K562 (cell line): Measurements from ENCODE around the gene DCAF7. TPM values are rescaled to one million over a fixed set of nuclear protein-coding genes. Genes with fewer than 3 reads are reported as not detected.

Experiments
- ATAC-seq: fragments of 200-7000 bp; cut with Tn5 transposase; 3 replicates; pipeline ENCODE4 v1.9.1; 2020; ENCODE audit warnings: moderate library complexity
- BruUV-seq: library from RNA; stranded (reverse); fragments of 400-500 nt; replicated peaks from 2 replicates; lab custom pipeline; 2021; lab: Mats Ljungman, UMichigan
- CTCF ChIA-PET: fragments of 300-600 bp; formaldehyde crosslinking; extraction: SDS; loops from one replicate; lab custom pipeline; 2021; ENCODE audit warnings: low intra/inter-chr PET ratio; lab: Yijun Ruan, JAX
- POLR2A ChIA-PET: fragments of 300-600, 350-650 bp; sonication (Branson Sonifier 250); formaldehyde crosslinking; extraction: SDS; loops from one replicate; lab custom pipeline; 2021; ENCODE audit warnings: antibody characterized with exemption, inconsistent platforms; lab: Yijun Ruan, JAX
- DNase-seq, 4 experiments: peaks; one replicate each; pipeline versions ENCODE4 v3.0.0 to v3.0.0-alpha.2; 2011 to 2018; ENCODE audit warnings: low spot score in 3 of 4, mixed read lengths in 3 of 4; ENCODE audit errors: extremely low read depth in 1 of 4
- FAIRE-seq: peaks from 2 replicates; lab custom pipeline; 2011; peaks lifted over from hg19 to GRCh38; lab: Jason Lieb, UNC
- H2AFZ ChIP-seq: 2 replicates; pipeline ENCODE4 v1.6.0; 2011; ENCODE audit warnings: low read depth, low read length, control low read depth, inconsistent platforms
- H3K27ac ChIP-seq: fragments of 200-600 bp; 3 replicates; pipeline ENCODE4 v1.8.0; 2011; ENCODE audit warnings: low read depth, mild to moderate bottlenecking, control low read depth, inconsistent platforms, low read length, moderate library complexity, mixed read lengths; ENCODE audit errors: extremely low read depth
- H3K27me3 ChIP-seq, 2 experiments: fragments of 300-600 bp in 1 of 2; 2 replicates in 1 of 2; 3 replicates in 1 of 2; pipeline versions ENCODE4 v1.6.0 to v1.8.0; 2011; ENCODE audit warnings: inconsistent platforms in 2 of 2, low read length in 2 of 2, mild to moderate bottlenecking in 1 of 2, mixed read lengths in 1 of 2, moderate library complexity in 1 of 2; ENCODE audit not compliant: control insufficient read depth in 2 of 2, insufficient read depth in 2 of 2
- H3K36me3 ChIP-seq: fragments of 300-600 bp; 3 replicates; pipeline ENCODE4 v1.8.0; 2011; ENCODE audit warnings: mild to moderate bottlenecking, low read length, inconsistent platforms; ENCODE audit not compliant: control insufficient read depth, insufficient read depth
- H3K4me1 ChIP-seq, 2 experiments: fragments of 200-600 bp in 1 of 2; replicated peaks in 1 of 2; 2 replicates in 1 of 2; 3 replicates in 1 of 2; pipeline versions ENCODE4 v1.5.1 to v1.8.0; 2011; ENCODE audit warnings: inconsistent platforms in 2 of 2, low read length in 2 of 2, mild to moderate bottlenecking in 1 of 2, mixed read lengths in 1 of 2, moderate library complexity in 1 of 2; ENCODE audit not compliant: control insufficient read depth in 2 of 2, insufficient read depth in 2 of 2
- H3K4me2 ChIP-seq: 2 replicates; pipeline ENCODE4 v1.6.1; 2011; ENCODE audit warnings: low read length, control low read depth, inconsistent platforms, mixed read lengths; ENCODE audit not compliant: insufficient read depth
- H3K4me3 ChIP-seq: fragments of 200-600 bp; sonication (generic), shearing (Covaris generic); 2 replicates; pipeline ENCODE4 v1.5.1; 2016; ENCODE audit warnings: control low read depth, inconsistent platforms
- H3K79me2 ChIP-seq: fragments of 200-600 bp; 3 replicates; pipeline ENCODE4 v1.8.0; 2011; ENCODE audit warnings: low read length, inconsistent platforms; ENCODE audit not compliant: control insufficient read depth, insufficient read depth
- H3K9ac ChIP-seq, 2 experiments: 2 replicates each; pipeline versions ENCODE4 v1.6.0 to v1.6.1; 2011; ENCODE audit warnings: low read depth in 2 of 2, low read length in 2 of 2, control low read depth in 1 of 2, inconsistent platforms in 1 of 2, mild to moderate bottlenecking in 1 of 2, mixed read lengths in 1 of 2; ENCODE audit not compliant: insufficient read depth in 1 of 2
- H3K9me1 ChIP-seq: one replicate; pipeline ENCODE4 v1.6.0; 2011; ENCODE audit warnings: inconsistent platforms, mild to moderate bottlenecking, low read length, moderate library complexity; ENCODE audit not compliant: control insufficient read depth, insufficient read depth
- H3K9me3 ChIP-seq: replicated peaks from 2 replicates; pipeline ENCODE4 v1.5.1; 2011; ENCODE audit warnings: low read depth, low read length, inconsistent platforms; ENCODE audit not compliant: control insufficient read depth, insufficient read depth
- H4K20me1 ChIP-seq: replicated peaks from 2 replicates; pipeline ENCODE4 v1.6.1; 2011; ENCODE audit warnings: low read length, inconsistent platforms, mixed read lengths; ENCODE audit not compliant: control insufficient read depth, insufficient read depth
- CHD1 ChIP-seq: fragments of 200-600 bp; sonication (generic); IDR thresholded peaks from one replicate; pipeline ENCODE4 v1.6.1; 2012; ENCODE audit warnings: mild to moderate bottlenecking, moderate library complexity, low read length, inconsistent platforms
- CHD2 ChIP-seq: IDR thresholded peaks from 2 replicates; pipeline ENCODE4 v1.6.1; 2011; ENCODE audit warnings: low read depth, low read length
- GABPB1 ChIP-seq: sonication (generic); formaldehyde crosslinking; IDR thresholded peaks from 2 replicates; pipeline ENCODE4 v1.8.0; 2022; ENCODE audit warnings: mild to moderate bottlenecking, missing genetic modification reagents
- HNRNPL ChIP-seq: fragments of 200-400 bp; formaldehyde crosslinking; IDR thresholded peaks from 2 replicates; pipeline ENCODE4 v1.6.1; 2017; ENCODE audit warnings: low read depth, mild to moderate bottlenecking, low read length
- RFX7 ChIP-seq: fragments of 250-450 bp; sonication (Bioruptor Pico); IDR thresholded peaks from 2 replicates; pipeline ENCODE4 v1.5.1; 2021; ENCODE audit warnings: mild to moderate bottlenecking
- SAP30 ChIP-seq: fragments of 200-600 bp; sonication (generic); IDR thresholded peaks from 2 replicates; pipeline ENCODE4 v1.6.1; 2012; ENCODE audit warnings: borderline replicate concordance, low read depth, mild to moderate bottlenecking, moderate library complexity, low read length, control low read depth, inconsistent platforms; ENCODE audit not compliant: insufficient read depth, poor library complexity, severe bottlenecking
- TCF3 ChIP-seq: sonication (generic); formaldehyde crosslinking; IDR thresholded peaks from 2 replicates; pipeline ENCODE4 v1.4.0; 2020; ENCODE audit warnings: mild to moderate bottlenecking, missing genetic modification reagents
- ZEB2 ChIP-seq: fragments of 450-650 bp; IDR thresholded peaks from 2 replicates; pipeline ENCODE4 v1.6.1; 2016
- ZHX1 ChIP-seq: fragments of 150-350 bp; conservative IDR thresholded peaks from 2 replicates; pipeline ENCODE4 v1.6.1; 2014; ENCODE audit warnings: low read length
- WGBS: fragments of 100-300 bp; shearing (Covaris generic); methylation state at CpG from one replicate; pipeline ENCODE4 v1.1.6; 2016; ENCODE audit warnings: low coverage, mixed read lengths; ENCODE audit not compliant: insufficient coverage; ENCODE audit errors: missing lambda C conversion rate; 5-methylcytosine and 5-hydroxymethylcytosine counted together
- in situ Hi-C: fragments of 300-500 bp; cut with MboI; formaldehyde crosslinking; loops from 4 replicates; pipeline ENCODE4 v1.15.0; 2018; ENCODE audit warnings: inconsistent platforms, mixed read lengths
- intact Hi-C: fragments of 100-400 bp; cut with micrococcal nuclease; formaldehyde crosslinking; loops from 2 replicates; pipeline ENCODE4 v1.14.2; 2022
- polyA plus RNA-seq, 8 experiments: library from polyadenylated mRNA; depleted of rRNA in 4 of 8; stranded (reverse) in 5 of 8; unstranded in 3 of 8; fragments of >200 nt; fragmentation: Nextera tagmentation in 2 of 8; fragmentation: Illumina TruSeq in 1 of 8; extraction: Ambion mirVana in 2 of 8; extraction: Trizol in 1 of 8; gene quantifications; 2 replicates each; pipeline versions ENCODE4 v1.2.1 to v1.2.3, GENCODE V29; 2011 to 2014; ENCODE audit warnings: inconsistent platforms in 1 of 8, missing spikeins in 1 of 8
- total RNA-seq, 7 experiments: library from RNA; depleted of rRNA in 6 of 7; stranded (reverse); fragments of >200 nt in 6 of 7; fragmentation: Illumina TruSeq in 2 of 7; extraction: Trizol in 2 of 7; gene quantifications; 2 replicates each; pipeline versions ENCODE4 v1.2.1 to v1.2.3, GENCODE V29; 2011 to 2021; ENCODE audit warnings: low replicate concordance in 1 of 7
- TF ChIP-seq, protein P1 (sequence below): fragments of 450-650 bp; conservative IDR thresholded peaks from 2 replicates; pipeline ENCODE4 v1.6.1; 2016; ENCODE audit warnings: missing genetic modification characterization, low read depth, mild to moderate bottlenecking, control low read depth, missing compliant biosample characterization
- TF ChIP-seq, protein P2 (sequence below): sonication (generic); formaldehyde crosslinking; IDR thresholded peaks from 2 replicates; pipeline ENCODE4 v1.8.1; 2022; ENCODE audit warnings: missing genetic modification reagents
- TF ChIP-seq, protein P3 (sequence below): fragments of 250-450 bp; sonication (Bioruptor Pico); IDR thresholded peaks from 2 replicates; pipeline ENCODE4 v1.4.0; 2020; ENCODE audit warnings: borderline replicate concordance

The DCAF7 gene
- total and polyA plus RNA-seq, 9 of the 15 experiments (the other 6 are each of a cell fraction or from before 2014, with no cell fraction given) = 30.8 to 123 (median 40.2) TPM

- Histone ChIP-seq H3K9ac (peak overlapping the region in 1 of 2 experiments; percentile 74; a peak in 2 of 4 replicates), H2AFZ (no peak overlapping the region), H4K20me1 (peaks cover 9% of the 10 kb centered on the region; the same call in 1 of the 2 replicates), H3K4me1 (peaks cover 0 to 30% of the 10 kb centered on the region in 2 experiments; a peak in 3 of 5 replicates), H3K9me1 (peaks cover 5% of the 10 kb centered on the region), H3K9me3 (no peaks in the 10 kb centered on the region), H3K79me2 (no peaks in the 10 kb centered on the region), H3K4me2 (no peak overlapping the region), H3K4me3 (no peak overlapping the region), H3K27me3 (peaks cover 14 to 44% of the 10 kb centered on the region in 2 experiments; a peak in 4 of 5 replicates), H3K27ac (no peak overlapping the region), H3K36me3 (no peaks in the 10 kb centered on the region)
- no TSS peak for BruUV-seq
- FAIRE-seq (no peak), DNase-seq (no peak), ATAC-seq (no peak)
- ChIA-PET CTCF (no interaction called here), POLR2A (interaction anchor here (0.6 to 1.5 kb wide), 3 partner anchors 8 to 21 kb away, joined by 3 read pairs; no protein-coding TSS in a partner anchor)
- in situ Hi-C loops (no loop called here), intact Hi-C loops (no loop called here)
- 31% methylated on average over 9 of the region's 10 CpGs for WGBS
- TF ChIP-seq SAP30 = no peak
- TF ChIP-seq, protein P1, sequence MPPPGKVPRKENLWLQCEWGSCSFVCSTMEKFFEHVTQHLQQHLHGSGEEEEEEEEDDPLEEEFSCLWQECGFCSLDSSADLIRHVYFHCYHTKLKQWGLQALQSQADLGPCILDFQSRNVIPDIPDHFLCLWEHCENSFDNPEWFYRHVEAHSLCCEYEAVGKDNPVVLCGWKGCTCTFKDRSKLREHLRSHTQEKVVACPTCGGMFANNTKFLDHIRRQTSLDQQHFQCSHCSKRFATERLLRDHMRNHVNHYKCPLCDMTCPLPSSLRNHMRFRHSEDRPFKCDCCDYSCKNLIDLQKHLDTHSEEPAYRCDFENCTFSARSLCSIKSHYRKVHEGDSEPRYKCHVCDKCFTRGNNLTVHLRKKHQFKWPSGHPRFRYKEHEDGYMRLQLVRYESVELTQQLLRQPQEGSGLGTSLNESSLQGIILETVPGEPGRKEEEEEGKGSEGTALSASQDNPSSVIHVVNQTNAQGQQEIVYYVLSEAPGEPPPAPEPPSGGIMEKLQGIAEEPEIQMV = no peak
- TF ChIP-seq CHD1 = no peak
- TF ChIP-seq GABPB1 (CRISPR knock-in tag) = no peak
- no peak for TF ChIP-seq RFX7 (CRISPR knock-in tag)
- TF ChIP-seq, protein P2, sequence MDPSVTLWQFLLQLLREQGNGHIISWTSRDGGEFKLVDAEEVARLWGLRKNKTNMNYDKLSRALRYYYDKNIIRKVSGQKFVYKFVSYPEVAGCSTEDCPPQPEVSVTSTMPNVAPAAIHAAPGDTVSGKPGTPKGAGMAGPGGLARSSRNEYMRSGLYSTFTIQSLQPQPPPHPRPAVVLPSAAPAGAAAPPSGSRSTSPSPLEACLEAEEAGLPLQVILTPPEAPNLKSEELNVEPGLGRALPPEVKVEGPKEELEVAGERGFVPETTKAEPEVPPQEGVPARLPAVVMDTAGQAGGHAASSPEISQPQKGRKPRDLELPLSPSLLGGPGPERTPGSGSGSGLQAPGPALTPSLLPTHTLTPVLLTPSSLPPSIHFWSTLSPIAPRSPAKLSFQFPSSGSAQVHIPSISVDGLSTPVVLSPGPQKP (CRISPR knock-in tag) = no peak
- no peak for TF ChIP-seq ZHX1
- TF ChIP-seq HNRNPL = no peak
- no peak for TF ChIP-seq CHD2
- no peak for TF ChIP-seq TCF3 (CRISPR knock-in tag)
- no peak for TF ChIP-seq ZEB2
- TF ChIP-seq, protein P3, sequence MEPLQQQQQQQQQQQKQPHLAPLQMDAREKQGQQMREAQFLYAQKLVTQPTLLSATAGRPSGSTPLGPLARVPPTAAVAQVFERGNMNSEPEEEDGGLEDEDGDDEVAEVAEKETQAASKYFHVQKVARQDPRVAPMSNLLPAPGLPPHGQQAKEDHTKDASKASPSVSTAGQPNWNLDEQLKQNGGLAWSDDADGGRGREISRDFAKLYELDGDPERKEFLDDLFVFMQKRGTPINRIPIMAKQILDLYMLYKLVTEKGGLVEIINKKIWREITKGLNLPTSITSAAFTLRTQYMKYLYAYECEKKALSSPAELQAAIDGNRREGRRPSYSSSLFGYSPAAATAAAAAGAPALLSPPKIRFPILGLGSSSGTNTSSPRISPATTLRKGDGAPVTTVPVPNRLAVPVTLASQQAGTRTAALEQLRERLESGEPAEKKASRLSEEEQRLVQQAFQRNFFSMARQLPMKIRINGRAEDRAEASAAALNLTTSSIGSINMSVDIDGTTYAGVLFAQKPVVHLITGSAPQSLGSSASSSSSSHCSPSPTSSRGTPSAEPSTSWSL (CRISPR knock-in tag) = no peak
Observed at GRCh38 chr17:63531022-63531965, 19.0 kb upstream of the DCAF7 start.
